Neural progenitor cell (in vitro differentiated cells): Measurements from ENCODE around the gene BICDL1.

Experiments
- CTCF ChIP-seq: fragments of 200-600 bp; sonication (generic); IDR thresholded peaks from 2 replicates; pipeline ENCODE4 v1.5.1; 2017; ENCODE audit warnings: antibody characterized with exemption, mild to moderate bottlenecking
- EZH2 ChIP-seq: fragments of 200-600 bp; sonication (generic); IDR thresholded peaks from 2 replicates; pipeline ENCODE4 v1.6.1; 2017; ENCODE audit warnings: antibody characterized with exemption, mild to moderate bottlenecking, moderate library complexity
- EZH2phosphoT487 ChIP-seq: fragments of 200-600 bp; sonication (generic); IDR thresholded peaks from 2 replicates; pipeline ENCODE4 v1.6.1; 2017; ENCODE audit warnings: antibody characterized with exemption

GRCh38 chr12:120067901-120068300 lies 78.9 kb downstream of the BICDL1 start:
- TF ChIP-seq CTCF (no peak), EZH2phosphoT487 (no peak), EZH2 (no peak)
